Esophagus mucosa (tissue), 1 donor: ENCODE results near the gene INSC. TPM values are rescaled to one million over a fixed set of nuclear protein-coding genes. Genes with fewer than 3 reads are reported as not detected.

ENCODE experiments used
- ATAC-seq: fragments of 200-7000 bp; cut with Tn5 transposase; one replicate; pipeline ENCODE4 v1.9.1; 2020
- total RNA-seq: library from RNA; stranded (reverse); gene quantifications from one replicate; pipeline ENCODE4 v1.2.4, GENCODE V29; 2023
- donor health status: DM: yes; HTN: yes; CAD: no.

Gene INSC
- total RNA-seq, 1 donor from 2014 or later: 0.12 TPM

- no peak for ATAC-seq
These were observed 5.1 kb upstream of the INSC start for GRCh38 chr11:15109602-15110001.

- no peak for ATAC-seq
These were observed 3.5 kb upstream of the INSC start for GRCh38 chr11:15111215-15111614.

- no peak for ATAC-seq
These were observed 2.6 kb upstream of the INSC start for GRCh38 chr11:15112131-15112541.

GRCh38 chr11:15113381-15113780 is 1.3 kb upstream of the INSC start:
- ATAC-seq: peak; percentile 57

- no peak for ATAC-seq
These were observed 963 bp downstream of the INSC start for GRCh38 chr11:15115686-15116085.

GRCh38 chr11:15117751-15118150 is 3.0 kb downstream of the INSC start:
- ATAC-seq: no peak

GRCh38 chr11:15118431-15118830 is 3.7 kb downstream of the INSC start:
- no peak for ATAC-seq

GRCh38 chr11:15119352-15119751 is 4.6 kb downstream of the INSC start:
- no peak for ATAC-seq

GRCh38 chr11:15119826-15120225 is 5.1 kb downstream of the INSC start:
- ATAC-seq: no peak

GRCh38 chr11:15123849-15124248 is 9.1 kb downstream of the INSC start:
- ATAC-seq: no peak

GRCh38 chr11:15124528-15124927 is 9.8 kb downstream of the INSC start:
- ATAC-seq: no peak

GRCh38 chr11:15127341-15127740 is 12.6 kb downstream of the INSC start:
- no peak for ATAC-seq

- no peak for ATAC-seq
These were observed 13.9 kb downstream of the INSC start for GRCh38 chr11:15128621-15129020.

GRCh38 chr11:15136166-15136565 is 21.4 kb downstream of the INSC start:
- ATAC-seq: no peak

GRCh38 chr11:15139096-15139770 is 24.5 kb downstream of the INSC start:
- no peak for ATAC-seq

- ATAC-seq: no peak
These were observed 25.4 kb downstream of the INSC start for GRCh38 chr11:15139958-15140659.

GRCh38 chr11:15141381-15141780 is 26.7 kb downstream of the INSC start:
- no peak for ATAC-seq

- ATAC-seq: no peak
These were observed 28.1 kb downstream of the INSC start for GRCh38 chr11:15142838-15143237.

GRCh38 chr11:15143855-15144254 is 29.1 kb downstream of the INSC start:
- no peak for ATAC-seq

GRCh38 chr11:15144347-15144746 is 29.6 kb downstream of the INSC start:
- no peak for ATAC-seq

- no peak for ATAC-seq
These were observed 30.4 kb downstream of the INSC start for GRCh38 chr11:15145151-15145550.

- peak; percentile 58 for ATAC-seq
These were observed 30.9 kb downstream of the INSC start for GRCh38 chr11:15145615-15146014.

- ATAC-seq: no peak
These were observed 31.7 kb downstream of the INSC start for GRCh38 chr11:15146271-15147003.

- ATAC-seq: no peak
These were observed 33.4 kb downstream of the INSC start for GRCh38 chr11:15148169-15148568.
